ENCODE data around the gene ANXA6.

GRCh38 chr5:151144275-151144674, 13.3 kb downstream of the ANXA6 start:
- TF ChIP-seq CTCF (IDR thresholded peaks at IDR 0.05), result no peak
- TF ChIP-seq POLR2A (IDR thresholded peaks at IDR 0.05), result no peak
